NCI-H2196 treated with DMSO at 0.1 percent for 48 hours (cell line): ENCODE data around the gene GPR26.

Experiments
- DNase-seq: peaks from one replicate; lab custom pipeline; 2025; ENCODE audit not compliant: unreplicated experiment; lab: John Stamatoyannopoulos, UW

Gene GPR26

GRCh38 chr10:123645016-123645415, 21.1 kb upstream of the GPR26 start:
- no peak for DNase-seq

GRCh38 chr10:123645615-123646014, 20.5 kb upstream of the GPR26 start:
- no peak for DNase-seq

- no peak for DNase-seq
Observed at GRCh38 chr10:123648595-123648994, 17.6 kb upstream of the GPR26 start.

- no peak for DNase-seq
Observed at GRCh38 chr10:123649676-123650075, 16.5 kb upstream of the GPR26 start.

- no peak for DNase-seq
Observed at GRCh38 chr10:123651421-123652047, 14.6 kb upstream of the GPR26 start.

- DNase-seq = no peak
Observed at GRCh38 chr10:123655751-123656150, 10.4 kb upstream of the GPR26 start.

- DNase-seq = no peak
Observed at GRCh38 chr10:123663522-123663921, 2.6 kb upstream of the GPR26 start.

- DNase-seq = no peak
Observed at GRCh38 chr10:123665491-123666286, 466 bp upstream of the GPR26 start.

- no peak for DNase-seq
Observed at GRCh38 chr10:123669886-123670285, 3.7 kb downstream of the GPR26 start.

GRCh38 chr10:123673198-123673597, 7.0 kb downstream of the GPR26 start:
- DNase-seq = no peak

GRCh38 chr10:123674741-123675140, 8.6 kb downstream of the GPR26 start:
- no peak for DNase-seq

GRCh38 chr10:123675811-123676210, 9.7 kb downstream of the GPR26 start:
- no peak for DNase-seq

- DNase-seq = no peak
Observed at GRCh38 chr10:123677556-123677955, 11.4 kb downstream of the GPR26 start.

GRCh38 chr10:123678376-123678775, 12.2 kb downstream of the GPR26 start:
- DNase-seq = no peak

GRCh38 chr10:123681285-123681684, 15.1 kb downstream of the GPR26 start:
- no peak for DNase-seq

GRCh38 chr10:123682477-123682876, 16.3 kb downstream of the GPR26 start:
- no peak for DNase-seq

GRCh38 chr10:123683459-123683858, 17.3 kb downstream of the GPR26 start:
- no peak for DNase-seq

- no peak for DNase-seq
Observed at GRCh38 chr10:123683865-123684264, 17.7 kb downstream of the GPR26 start.

GRCh38 chr10:123685260-123685659, 19.1 kb downstream of the GPR26 start:
- no peak for DNase-seq

- DNase-seq = no peak
Observed at GRCh38 chr10:123687758-123688157, 21.6 kb downstream of the GPR26 start.

- no peak for DNase-seq
Observed at GRCh38 chr10:123689880-123690279, 23.7 kb downstream of the GPR26 start.

- DNase-seq = no peak
Observed at GRCh38 chr10:123703195-123703790, 37.1 kb downstream of the GPR26 start.
